ENCODE data around the gene CDC42BPA. TPM values are rescaled to one million over a fixed set of nuclear protein-coding genes. Genes with fewer than 3 reads are reported as not detected.
A peak's percentile ranks its signal among the peaks of the same experiment; 100 is the strongest.

CDC42BPA gene
- total and polyA plus RNA-seq, 2 of the 8 experiments (the other 6 are each of a cell fraction or from before 2014, with no cell fraction given) = 7.1 to 28.5 TPM

- no peak overlapping the region for H3K9ac ChIP-seq (replicated peaks in 1 of 4; ENCODE audit: extremely low read depth in 1 of 4, low read depth in 3 of 4, low read length in 3 of 4)
- peaks cover 16% of the 10 kb centered on the region for H3K79me1 ChIP-seq (ENCODE audit: low read depth, low read length)
- no peak overlapping the region for H2AFZ ChIP-seq (ENCODE audit: low read length)
- H2BK20ac ChIP-seq (ENCODE audit: low read length) = no peak overlapping the region
- POLR2A ChIA-PET (ENCODE audit: partially characterized antibody) = no interaction called here
- H4K91ac ChIP-seq (replicated peaks; ENCODE audit: insufficient read length, low read length) = no peak overlapping the region
- H3K56ac ChIP-seq (replicated peaks; ENCODE audit: insufficient read length, low read depth, low read length) = no peak overlapping the region
- no peak overlapping the region for H3K4me2 ChIP-seq (ENCODE audit: insufficient read depth in 1 of 2, low read depth in 2 of 2, low read length in 2 of 2)
- no peak overlapping the region for H3K23ac ChIP-seq (ENCODE audit: insufficient read length)
- no peak for DNase-seq (ENCODE audit: low read depth in 1 of 2, low spot score in 2 of 2)
- H2BK15ac ChIP-seq (ENCODE audit: low read length) = no peak overlapping the region
- H3K27me3 ChIP-seq (replicated peaks in 1 of 4; ENCODE audit: control insufficient read depth in 3 of 4, extremely low read depth in 1 of 4, insufficient read depth in 3 of 4, low read length in 3 of 4) = no peaks in the 10 kb centered on the region
- peaks cover 2 to 3% of the 10 kb centered on the region in 2 experiments; a peak in 2 of 4 replicates for H3K9me3 ChIP-seq (ENCODE audit: insufficient read depth in 2 of 2, low read depth in 1 of 2, low read length in 1 of 2)
- CTCF ChIA-PET (ENCODE audit: partially characterized antibody) = interaction anchor here (0.9 kb wide), 1 partner anchor 16 kb away, joined by 3 read pairs; no protein-coding TSS in a partner anchor
- no peak overlapping the region for H2BK5ac ChIP-seq (ENCODE audit: low read depth, low read length)
- no peak overlapping the region for H4K5ac ChIP-seq (ENCODE audit: insufficient read length, low read depth, low read length)
- H2AK5ac ChIP-seq (ENCODE audit: low read depth, low read length) = no peak overlapping the region
- peak overlapping the region; percentile 62; the same call in 1 of the 2 replicates for H4K8ac ChIP-seq (ENCODE audit: extremely low read depth, insufficient read depth, low read length)
- no peak overlapping the region for H3K4ac ChIP-seq (replicated peaks; ENCODE audit: insufficient read length, low read depth, low read length)
- no peaks in the 10 kb centered on the region; a peak in 1 of 7 replicates for H3K4me1 ChIP-seq (replicated peaks in 1 of 4; ENCODE audit: control insufficient read depth in 3 of 4, insufficient read depth in 4 of 4, low read length in 3 of 4)
- H4K20me1 ChIP-seq (replicated peaks in 1 of 2; ENCODE audit: control insufficient read depth in 1 of 2, insufficient read depth in 2 of 2, low read length in 2 of 2) = peaks cover 0 to 2% of the 10 kb centered on the region in 2 experiments
- no peaks in the 10 kb centered on the region for H3K36me3 ChIP-seq (ENCODE audit: control insufficient read depth in 2 of 4, insufficient read depth in 4 of 4, low read length in 3 of 4)
- no peak overlapping the region for H3K18ac ChIP-seq (ENCODE audit: extremely low read depth, low read length)
- no peak overlapping the region for H3K4me3 ChIP-seq (ENCODE audit: extremely low read depth in 1 of 4, insufficient read depth in 2 of 4, low read depth in 3 of 4, low read length in 4 of 4)
- no peak overlapping the region for H2BK120ac ChIP-seq (replicated peaks; ENCODE audit: low read depth, low read length)
- peaks cover 8% of the 10 kb centered on the region; the same call in 1 of the 2 replicates for H3K23me2 ChIP-seq (ENCODE audit: low read depth, low read length)
- WGBS, 2 experiments (ENCODE audit: extremely low coverage in 1 of 2, insufficient coverage in 1 of 2, insufficient read length in 1 of 2, insufficient replicate concordance in 2 of 2, low coverage in 1 of 2, low lambda C conversion rate in 2 of 2, missing lambda C conversion rate in 1 of 2) = 92% methylated on average over 11 of the region's 11 CpGs; no CpG with 5 or more reads in 1 of the 2 experiments
- H2BK12ac ChIP-seq (ENCODE audit: low read depth, low read length) = no peak overlapping the region
- no peak for FAIRE-seq
- no peak overlapping the region for H3K14ac ChIP-seq (ENCODE audit: insufficient read length)
- no peak overlapping the region for H3K27ac ChIP-seq (ENCODE audit: low read depth, low read length)
- peaks cover 8 to 33% of the 10 kb centered on the region in 2 experiments for H3K79me2 ChIP-seq (ENCODE audit: control insufficient read depth in 1 of 2, insufficient read depth in 2 of 2, low read length in 2 of 2)
- TF ChIP-seq CREB1 (IDR thresholded peaks at IDR 0.05) (no peak), CHD2 (IDR thresholded peaks at IDR 0.05; ENCODE audit: low read length) (no peak), YY1 (IDR thresholded peaks at IDR 0.05; ENCODE audit: low read depth, low read length) (no peak), ATF2 (IDR thresholded peaks at IDR 0.05; ENCODE audit: low read length) (no peak), SAP30 (IDR thresholded peaks at IDR 0.05; ENCODE audit: insufficient read depth, insufficient replicate concordance, low read length) (no peak), PHF8 (conservative IDR thresholded peaks at IDR 0.05; ENCODE audit: low read depth, low read length) (no peak), SIX5 (IDR thresholded peaks at IDR 0.05; ENCODE audit: low read depth, low read length) (no peak), JUN (IDR thresholded peaks at IDR 0.05; ENCODE audit: low read depth, low read length) (no peak), KDM1A (IDR thresholded peaks at IDR 0.05; ENCODE audit: borderline replicate concordance, low read length) (no peak), BRCA1 (IDR thresholded peaks at IDR 0.05; ENCODE audit: low read depth, low read length) (no peak), SP2 (IDR thresholded peaks at IDR 0.05; ENCODE audit: low read length) (no peak), MAX (IDR thresholded peaks at IDR 0.05) (no peak), GABPA (IDR thresholded peaks at IDR 0.05; ENCODE audit: borderline replicate concordance, insufficient read depth, low read length) (no peak)
Observed at GRCh38 chr1:226957714-226958113, 360.6 kb downstream of the CDC42BPA start.

All from H1 (cell line).